Lung (tissue), 12 donors: ENCODE results near the gene CLTA. TPM values are rescaled to one million over a fixed set of nuclear protein-coding genes. Genes with fewer than 3 reads are reported as not detected.

Experiments used
- ATAC-seq: fragments of 200-7000 bp; cut with Tn5 transposase; one replicate; pipeline ENCODE4 v1.9.1; 2020; ENCODE audit warnings: moderate number of reproducible peaks; ENCODE audit not compliant: insufficient read depth, low FRiP score
- DNase-seq, 3 donors: peaks; one replicate each; pipeline ENCODE4 v3.0.0-alpha.2; 2013 to 2017
- H3K27ac ChIP-seq, 2 donors: one replicate each; pipeline ENCODE4 v1.5.1; 2013; ENCODE audit warnings: mild to moderate bottlenecking in 2 of 2, moderate library complexity in 2 of 2, control low read depth in 1 of 2, inconsistent platforms in 1 of 2, low read depth in 1 of 2, low read length in 1 of 2
- H3K27me3 ChIP-seq, 3 donors: one replicate each; pipeline ENCODE4 v1.5.1; 2013; ENCODE audit warnings: low read length in 2 of 3; ENCODE audit not compliant: control insufficient read depth in 3 of 3, insufficient read depth in 3 of 3
- H3K36me3 ChIP-seq, 4 donors: one replicate each; pipeline ENCODE4 v1.5.1; 2013; ENCODE audit warnings: low read length in 4 of 4, mild to moderate bottlenecking in 1 of 4, moderate library complexity in 1 of 4; ENCODE audit not compliant: control insufficient read depth in 4 of 4, insufficient read depth in 4 of 4
- H3K4me1 ChIP-seq, 5 donors: one replicate each; pipeline ENCODE4 v1.5.1; 2013; ENCODE audit warnings: low read length in 5 of 5, mild to moderate bottlenecking in 2 of 5, moderate library complexity in 1 of 5; ENCODE audit not compliant: control insufficient read depth in 5 of 5, insufficient read depth in 5 of 5
- H3K4me3 ChIP-seq: one replicate; pipeline ENCODE4 v1.5.1; 2013; ENCODE audit warnings: mild to moderate bottlenecking, control low read depth, moderate library complexity
- H3K9ac ChIP-seq, 2 donors: one replicate each; pipeline ENCODE4 v1.5.1; 2013; ENCODE audit warnings: low read length in 2 of 2, control low read depth in 1 of 2; ENCODE audit not compliant: insufficient read depth in 1 of 2
- H3K9me3 ChIP-seq, 4 donors: one replicate each; pipeline ENCODE4 v1.5.1; 2013; ENCODE audit warnings: low read length in 3 of 4, mild to moderate bottlenecking in 1 of 4, moderate library complexity in 1 of 4; ENCODE audit not compliant: control insufficient read depth in 4 of 4, insufficient read depth in 3 of 4
- CTCF ChIP-seq: IDR thresholded peaks from 2 replicates; pipeline ENCODE4 v1.5.1; 2012; ENCODE audit warnings: mild to moderate bottlenecking; ENCODE audit errors: control extremely low read depth, extremely low read depth
- WGBS, 2 donors: extraction: QIAGEN DNeasy Blood & Tissue Kit; methylation state at CpG; one replicate each; pipeline ENCODE4 v1.1.7; 2013; 5-methylcytosine and 5-hydroxymethylcytosine counted together
- polyA plus RNA-seq, 2 donors: library from polyadenylated mRNA; stranded (reverse); fragments of 200-250 nt; gene quantifications; one replicate each; pipeline ENCODE4 v1.2.1, GENCODE V29; 2013
- total RNA-seq, 2 donors: library from RNA; depleted of rRNA in 1 of 2; stranded (reverse); fragments of >200 nt in 1 of 2; gene quantifications; one replicate each; pipeline ENCODE4 v1.2.1, GENCODE V29; 2014 to 2021
- donor health status: control.
- donor health status: control.
- donor health status: Bipolar disorder and iron deficiency.
- donor health status: healthy.
- donor health status: DM: yes; HTN: yes; CAD: no.

CLTA gene
- total and polyA plus RNA-seq, 4 donors: 143 to 269 (median 170) TPM

- Histone ChIP-seq H3K4me3 (no peak overlapping the region), H3K9me3 (no peaks in the 10 kb centered on the region), H3K27ac (no peak overlapping the region), H3K36me3 (peaks cover 0 to 2% (median 0%) of the 10 kb centered on the region in 4 donors), H3K27me3 (no peaks in the 10 kb centered on the region), H3K9ac (peak overlapping the region in 1 of 2 donors; percentile 13), H3K4me1 (peaks cover 0 to 18% (median 9%) of the 10 kb centered on the region in 5 donors)
- WGBS, 2 donors: 91% methylated on average over 17 of the region's 17 CpGs
- TF ChIP-seq CTCF: no peak
- ATAC-seq (no peak), DNase-seq (no peak)
These were observed 28.4 kb upstream of the CLTA start for GRCh38 chr9:36162211-36162738.

GRCh38 chr9:36163049-36163785 lies 27.5 kb upstream of the CLTA start:
- Histone ChIP-seq H3K27me3 (no peaks in the 10 kb centered on the region), H3K27ac (peak overlapping the region; percentile 21 to 26), H3K9ac (peak overlapping the region in 1 of 2 donors; percentile 52), H3K4me1 (peaks cover 0 to 18% (median 9%) of the 10 kb centered on the region in 5 donors), H3K9me3 (no peaks in the 10 kb centered on the region), H3K36me3 (peaks cover 0 to 2% (median 0%) of the 10 kb centered on the region in 4 donors), H3K4me3 (no peak overlapping the region)
- 44 to 56% methylated on average over 8 to 9 of the region's 9 CpGs for WGBS, 2 donors
- ATAC-seq (no peak), DNase-seq (peak; percentile 96 to 97 (median 97))
- TF ChIP-seq CTCF: no peak

- no peak for TF ChIP-seq CTCF
- no peak overlapping the region for H3K4me3 ChIP-seq
- H3K27ac ChIP-seq: peak overlapping the region in 1 of 2 donors; percentile 22
- peaks cover 0 to 2% (median 0%) of the 10 kb centered on the region in 4 donors for H3K36me3 ChIP-seq
- peaks cover 0 to 18% (median 9%) of the 10 kb centered on the region in 5 donors for H3K4me1 ChIP-seq
- 82 to 90% methylated on average over 4 of the region's 4 CpGs for WGBS, 2 donors
- ATAC-seq (no peak), DNase-seq (peak in 1 of 3 donors; percentile 20)
- H3K9me3 ChIP-seq: no peaks in the 10 kb centered on the region
- H3K9ac ChIP-seq: peak overlapping the region in 1 of 2 donors; percentile 46
- H3K27me3 ChIP-seq: no peaks in the 10 kb centered on the region
These were observed 26.9 kb upstream of the CLTA start for GRCh38 chr9:36163786-36164170.
